Measurements from ENCODE around the gene SLC25A41.

Gene SLC25A41

GRCh38 chr19:6384381-6384780 is 49.2 kb downstream of the SLC25A41 start:
- H3K36me3 ChIP-seq (ENCODE audit: control insufficient read depth, insufficient read depth, low read length) = peaks cover 50% of the 10 kb centered on the region
- H3K4me3 ChIP-seq (ENCODE audit: low read length) = no peak overlapping the region

GRCh38 chr19:6383188-6383587 is 50.4 kb downstream of the SLC25A41 start:
- Histone ChIP-seq H3K4me1 (ENCODE audit: control insufficient read depth, insufficient read depth, low read length) (no peaks in the 10 kb centered on the region), H3K27ac (ENCODE audit: low read depth, low read length) (no peak overlapping the region), H3K9ac (ENCODE audit: low read length) (no peak overlapping the region), H3K36me3 (ENCODE audit: control insufficient read depth, insufficient read depth, low read length) (peaks cover 45% of the 10 kb centered on the region), H3K4me3 (ENCODE audit: low read length) (no peak overlapping the region), H3K27me3 (ENCODE audit: control insufficient read depth, insufficient read depth, low read length) (no peaks in the 10 kb centered on the region)

More at GRCh38 chr19:6384381-6384780, 49.2 kb downstream of the SLC25A41 start:
- no peak overlapping the region for H3K27ac ChIP-seq (ENCODE audit: low read depth, low read length)
- no peaks in the 10 kb centered on the region for H3K27me3 ChIP-seq (ENCODE audit: control insufficient read depth, insufficient read depth, low read length)
- H3K4me1 ChIP-seq (ENCODE audit: control insufficient read depth, insufficient read depth, low read length) = no peaks in the 10 kb centered on the region
- no peak overlapping the region for H3K9ac ChIP-seq (ENCODE audit: low read length)

GRCh38 chr19:6381030-6381750 is 52.4 kb downstream of the SLC25A41 start:
- Histone ChIP-seq H3K4me3 (ENCODE audit: low read length) (no peak overlapping the region), H3K9ac (ENCODE audit: low read length) (no peak overlapping the region), H3K4me1 (ENCODE audit: control insufficient read depth, insufficient read depth, low read length) (peaks cover 3% of the 10 kb centered on the region), H3K27ac (ENCODE audit: low read depth, low read length) (no peak overlapping the region), H3K27me3 (ENCODE audit: control insufficient read depth, insufficient read depth, low read length) (no peaks in the 10 kb centered on the region), H3K36me3 (ENCODE audit: control insufficient read depth, insufficient read depth, low read length) (peaks cover 34% of the 10 kb centered on the region)

GRCh38 chr19:6379744-6380143 is 53.8 kb downstream of the SLC25A41 start:
- H3K36me3 ChIP-seq (ENCODE audit: control insufficient read depth, insufficient read depth, low read length) = peaks cover 30% of the 10 kb centered on the region
- H3K27ac ChIP-seq (ENCODE audit: low read depth, low read length) = no peak overlapping the region
- peaks cover 3% of the 10 kb centered on the region for H3K4me1 ChIP-seq (ENCODE audit: control insufficient read depth, insufficient read depth, low read length)
- no peaks in the 10 kb centered on the region for H3K27me3 ChIP-seq (ENCODE audit: control insufficient read depth, insufficient read depth, low read length)
- no peak overlapping the region for H3K4me3 ChIP-seq (ENCODE audit: low read length)
- no peak overlapping the region for H3K9ac ChIP-seq (ENCODE audit: low read length)

- Histone ChIP-seq H3K36me3 (ENCODE audit: control insufficient read depth, insufficient read depth, low read length) (peaks cover 29% of the 10 kb centered on the region), H3K4me1 (ENCODE audit: control insufficient read depth, insufficient read depth, low read length) (peaks cover 6% of the 10 kb centered on the region), H3K9ac (ENCODE audit: low read length) (no peak overlapping the region), H3K4me3 (ENCODE audit: low read length) (no peak overlapping the region), H3K27me3 (ENCODE audit: control insufficient read depth, insufficient read depth, low read length) (no peaks in the 10 kb centered on the region), H3K27ac (ENCODE audit: low read depth, low read length) (no peak overlapping the region)
These were observed 55.1 kb downstream of the SLC25A41 start for GRCh38 chr19:6378486-6378885.

GRCh38 chr19:6378041-6378440 is 55.5 kb downstream of the SLC25A41 start:
- Histone ChIP-seq H3K4me3 (ENCODE audit: low read length) (no peak overlapping the region), H3K27me3 (ENCODE audit: control insufficient read depth, insufficient read depth, low read length) (no peaks in the 10 kb centered on the region), H3K4me1 (ENCODE audit: control insufficient read depth, insufficient read depth, low read length) (peaks cover 6% of the 10 kb centered on the region), H3K9ac (ENCODE audit: low read length) (no peak overlapping the region), H3K27ac (ENCODE audit: low read depth, low read length) (no peak overlapping the region), H3K36me3 (ENCODE audit: control insufficient read depth, insufficient read depth, low read length) (peaks cover 25% of the 10 kb centered on the region)

- Histone ChIP-seq H3K36me3 (ENCODE audit: control insufficient read depth, insufficient read depth, low read length) (peaks cover 20% of the 10 kb centered on the region), H3K27ac (ENCODE audit: low read depth, low read length) (no peak overlapping the region), H3K4me1 (ENCODE audit: control insufficient read depth, insufficient read depth, low read length) (peaks cover 6% of the 10 kb centered on the region), H3K9ac (ENCODE audit: low read length) (no peak overlapping the region), H3K27me3 (ENCODE audit: control insufficient read depth, insufficient read depth, low read length) (no peaks in the 10 kb centered on the region), H3K4me3 (ENCODE audit: low read length) (no peak overlapping the region)
These were observed 56.9 kb downstream of the SLC25A41 start for GRCh38 chr19:6376512-6377190.

All from rectal smooth muscle tissue (tissue), 1 donor.